ENCODE results near the gene DDO.

DNA sequence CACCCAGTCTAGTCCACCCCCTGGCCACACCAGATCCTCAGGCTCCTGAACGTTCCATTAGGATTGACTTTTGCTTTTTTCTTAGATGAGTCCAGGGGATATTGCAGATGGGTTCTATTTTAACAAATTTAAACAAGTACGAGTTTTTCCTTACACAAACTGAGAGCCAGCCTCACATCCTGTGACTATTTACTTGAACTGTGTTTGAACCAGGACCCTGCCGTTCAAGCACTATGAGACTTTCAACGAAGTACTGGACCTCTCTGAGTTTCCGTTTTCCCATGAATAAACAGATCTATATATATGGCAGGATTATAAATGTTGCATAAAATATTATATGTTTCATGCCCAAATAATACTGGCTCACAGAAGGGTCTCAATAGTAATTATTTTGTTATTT is 55.8 kb downstream of the DDO start:
- no peak for TF ChIP-seq EP300 (IDR thresholded peaks at IDR 0.05; ENCODE audit: borderline replicate concordance)
- TF ChIP-seq YY1 (IDR thresholded peaks at IDR 0.05; ENCODE audit: low read depth) = no peak
- no peak for TF ChIP-seq FOXM1 (IDR thresholded peaks at IDR 0.05; ENCODE audit: borderline replicate concordance, low read depth)
- TF ChIP-seq, protein P1, sequence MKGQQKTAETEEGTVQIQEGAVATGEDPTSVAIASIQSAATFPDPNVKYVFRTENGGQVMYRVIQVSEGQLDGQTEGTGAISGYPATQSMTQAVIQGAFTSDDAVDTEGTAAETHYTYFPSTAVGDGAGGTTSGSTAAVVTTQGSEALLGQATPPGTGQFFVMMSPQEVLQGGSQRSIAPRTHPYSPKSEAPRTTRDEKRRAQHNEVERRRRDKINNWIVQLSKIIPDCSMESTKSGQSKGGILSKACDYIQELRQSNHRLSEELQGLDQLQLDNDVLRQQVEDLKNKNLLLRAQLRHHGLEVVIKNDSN (IDR thresholded peaks at IDR 0.05) = no peak
- TF ChIP-seq, protein P2, sequence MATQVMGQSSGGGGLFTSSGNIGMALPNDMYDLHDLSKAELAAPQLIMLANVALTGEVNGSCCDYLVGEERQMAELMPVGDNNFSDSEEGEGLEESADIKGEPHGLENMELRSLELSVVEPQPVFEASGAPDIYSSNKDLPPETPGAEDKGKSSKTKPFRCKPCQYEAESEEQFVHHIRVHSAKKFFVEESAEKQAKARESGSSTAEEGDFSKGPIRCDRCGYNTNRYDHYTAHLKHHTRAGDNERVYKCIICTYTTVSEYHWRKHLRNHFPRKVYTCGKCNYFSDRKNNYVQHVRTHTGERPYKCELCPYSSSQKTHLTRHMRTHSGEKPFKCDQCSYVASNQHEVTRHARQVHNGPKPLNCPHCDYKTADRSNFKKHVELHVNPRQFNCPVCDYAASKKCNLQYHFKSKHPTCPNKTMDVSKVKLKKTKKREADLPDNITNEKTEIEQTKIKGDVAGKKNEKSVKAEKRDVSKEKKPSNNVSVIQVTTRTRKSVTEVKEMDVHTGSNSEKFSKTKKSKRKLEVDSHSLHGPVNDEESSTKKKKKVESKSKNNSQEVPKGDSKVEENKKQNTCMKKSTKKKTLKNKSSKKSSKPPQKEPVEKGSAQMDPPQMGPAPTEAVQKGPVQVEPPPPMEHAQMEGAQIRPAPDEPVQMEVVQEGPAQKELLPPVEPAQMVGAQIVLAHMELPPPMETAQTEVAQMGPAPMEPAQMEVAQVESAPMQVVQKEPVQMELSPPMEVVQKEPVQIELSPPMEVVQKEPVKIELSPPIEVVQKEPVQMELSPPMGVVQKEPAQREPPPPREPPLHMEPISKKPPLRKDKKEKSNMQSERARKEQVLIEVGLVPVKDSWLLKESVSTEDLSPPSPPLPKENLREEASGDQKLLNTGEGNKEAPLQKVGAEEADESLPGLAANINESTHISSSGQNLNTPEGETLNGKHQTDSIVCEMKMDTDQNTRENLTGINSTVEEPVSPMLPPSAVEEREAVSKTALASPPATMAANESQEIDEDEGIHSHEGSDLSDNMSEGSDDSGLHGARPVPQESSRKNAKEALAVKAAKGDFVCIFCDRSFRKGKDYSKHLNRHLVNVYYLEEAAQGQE (IDR thresholded peaks at IDR 0.05; ENCODE audit: low read depth) = no peak
- no peak for TF ChIP-seq CREB1 (IDR thresholded peaks at IDR 0.05; ENCODE audit: low read depth)
- TF ChIP-seq MAX (IDR thresholded peaks at IDR 0.05) = no peak
- TF ChIP-seq RAD21 (IDR thresholded peaks at IDR 0.05; ENCODE audit: low read depth) = no peak
- no peak for TF ChIP-seq TCF12 (IDR thresholded peaks at IDR 0.05; ENCODE audit: low read depth)
- no peak for TF ChIP-seq CEBPB (IDR thresholded peaks at IDR 0.05)
- no peak for TF ChIP-seq EGR1 (IDR thresholded peaks at IDR 0.05)
- TF ChIP-seq ZBTB7A (IDR thresholded peaks at IDR 0.05; ENCODE audit: low read depth) = no peak
